ENCODE data around the gene FUT9. TPM values are rescaled to one million over a fixed set of nuclear protein-coding genes. Genes with fewer than 3 reads are reported as not detected.

The FUT9 gene
- total RNA-seq, 1 experiment from 2014 or later = 3.5 TPM

GRCh38 chr6:96194675-96195074 is 178.9 kb downstream of the FUT9 start (continued):
- TF ChIP-seq OVOL2 (CRISPR knock-in tag; IDR thresholded peaks at IDR 0.05; ENCODE audit: borderline replicate concordance) (no peak), EMX1 (CRISPR knock-in tag; IDR thresholded peaks at IDR 0.05) (no peak), CTCF (IDR thresholded peaks at IDR 0.05) (no peak), FOXK1 (CRISPR knock-in tag; IDR thresholded peaks at IDR 0.05) (no peak), ERG (CRISPR knock-in tag; IDR thresholded peaks at IDR 0.05) (no peak)

- ChIA-PET POLR2A (no interaction called here), CTCF (no interaction called here)
- no peak for TF ChIP-seq OVOL2 (CRISPR knock-in tag; IDR thresholded peaks at IDR 0.05; ENCODE audit: borderline replicate concordance)
- no peak for TF ChIP-seq HMGXB4 (CRISPR knock-in tag; IDR thresholded peaks at IDR 0.05)
- no peak for TF ChIP-seq ATF1 (CRISPR knock-in tag; IDR thresholded peaks at IDR 0.05)
- TF ChIP-seq ATF3 (CRISPR knock-in tag; conservative IDR thresholded peaks at IDR 0.05) = no peak
- H3K36me3 Mint-ChIP-seq = peaks cover 27% of the 10 kb centered on the region
- H3K27me3 Mint-ChIP-seq (ENCODE audit: low read depth) = no peaks in the 10 kb centered on the region
- no peak overlapping the region for H3K4me3 Mint-ChIP-seq
- ATAC-seq (no peak), DNase-seq (ENCODE audit: low spot score) (no peak)
- H3K4me1 Mint-ChIP-seq = peaks cover 32% of the 10 kb centered on the region
- H3K9me3 Mint-ChIP-seq = peaks cover 21% of the 10 kb centered on the region
- H3K27ac Mint-ChIP-seq = no peak overlapping the region
Observed at GRCh38 chr6:96195272-96195671, 179.5 kb downstream of the FUT9 start.

GRCh38 chr6:96196633-96197032 is 180.9 kb downstream of the FUT9 start:
- peak; percentile 87 for ATAC-seq
- Mint-ChIP-seq H3K27me3 (ENCODE audit: low read depth) (no peaks in the 10 kb centered on the region), H3K27ac (peak overlapping the region; percentile 98), H3K9me3 (peaks cover 12% of the 10 kb centered on the region), H3K4me1 (peaks cover 32% of the 10 kb centered on the region), H3K4me3 (peak overlapping the region; percentile 33; the same call in 1 of the 2 replicates), H3K36me3 (peaks cover 17% of the 10 kb centered on the region)
- DNase-seq (ENCODE audit: low spot score) = no peak
- TF ChIP-seq MYBL2 (CRISPR knock-in tag; IDR thresholded peaks at IDR 0.05) (no peak), ZNF121 (CRISPR knock-in tag; IDR thresholded peaks at IDR 0.05) (no peak), CREB1 (CRISPR knock-in tag; IDR thresholded peaks at IDR 0.05) (no peak), ELF4 (CRISPR knock-in tag; IDR thresholded peaks at IDR 0.05; ENCODE audit: low read depth) (no peak), JUN (CRISPR knock-in tag; IDR thresholded peaks at IDR 0.05) (no peak), NFYB (CRISPR knock-in tag; conservative IDR thresholded peaks at IDR 0.05; ENCODE audit: low read depth) (no peak), ZNF263 (CRISPR knock-in tag; IDR thresholded peaks at IDR 0.05; ENCODE audit: low read depth) (no peak), FOXK1 (CRISPR knock-in tag; IDR thresholded peaks at IDR 0.05) (no peak), FOXP1 (CRISPR knock-in tag; IDR thresholded peaks at IDR 0.05; ENCODE audit: borderline replicate concordance) (no peak), ATF6 (CRISPR knock-in tag; IDR thresholded peaks at IDR 0.05) (no peak), GTF2I (CRISPR knock-in tag; conservative IDR thresholded peaks at IDR 0.05) (no peak), PREB (CRISPR knock-in tag; IDR thresholded peaks at IDR 0.05; ENCODE audit: borderline replicate concordance) (no peak), JAZF1 (CRISPR knock-in tag; IDR thresholded peaks at IDR 0.05) (no peak), ZNF671 (CRISPR knock-in tag; IDR thresholded peaks at IDR 0.05) (no peak), IRF2 (CRISPR knock-in tag; IDR thresholded peaks at IDR 0.05; ENCODE audit: borderline replicate concordance, low read depth) (no peak)
- POLR2A ChIA-PET = no interaction called here
- CTCF ChIA-PET = no interaction called here
